ENCODE results near the gene MOCOS. TPM values are rescaled to one million over a fixed set of nuclear protein-coding genes. Genes with fewer than 3 reads are reported as not detected.

The MOCOS gene
- total RNA-seq, 1 donor from 2014 or later = 1.9 TPM

DNA sequence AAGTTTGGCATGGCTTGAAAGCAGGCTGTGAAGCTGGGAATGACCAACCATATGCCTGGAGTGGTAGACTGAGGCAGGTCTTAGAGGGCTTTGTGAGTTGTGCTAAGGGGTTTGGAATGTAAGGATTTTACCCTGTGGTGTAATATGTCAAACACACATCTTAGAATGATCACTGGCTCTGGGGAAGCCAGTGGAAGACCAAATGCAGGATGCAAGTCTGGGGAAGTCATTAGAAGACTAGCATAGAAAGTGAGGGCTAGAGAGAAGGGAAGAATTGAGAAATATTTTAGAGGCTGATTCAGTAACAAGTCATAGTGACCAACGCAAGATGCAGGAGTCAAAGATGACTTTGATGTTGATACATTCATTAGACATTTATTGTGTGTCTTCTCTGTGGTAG is 106.7 kb downstream of the MOCOS start:
- Histone ChIP-seq H3K4me1 (ENCODE audit: insufficient read depth, low read length) (peaks cover 8% of the 10 kb centered on the region), H3K36me3 (ENCODE audit: insufficient read depth, low read length) (no peaks in the 10 kb centered on the region), H3K27ac (ENCODE audit: low read depth, low read length) (peak overlapping the region; percentile 3), H2AFZ (ENCODE audit: low read depth, low read length) (no peak overlapping the region), H3K4me2 (ENCODE audit: low read length) (peak overlapping the region; percentile 17), H3K9me3 (ENCODE audit: insufficient read depth, low read depth, low read length) (no peaks in the 10 kb centered on the region), H3K9ac (ENCODE audit: low read length) (no peak overlapping the region), H3K27me3 (ENCODE audit: insufficient read depth, low read length) (no peaks in the 10 kb centered on the region), H4K20me1 (ENCODE audit: insufficient read depth, low read length) (peaks cover 2% of the 10 kb centered on the region), H3K79me2 (ENCODE audit: insufficient read depth, low read length) (peaks cover under 1% of the 10 kb centered on the region), H3K4me3 (ENCODE audit: insufficient read depth, low read depth, low read length) (no peak overlapping the region)
- no peaks in the 10 kb centered on the region for H3K9me3 Mint-ChIP-seq (ENCODE audit: unreplicated experiment)
- no peak for TF ChIP-seq CTCF (IDR thresholded peaks at IDR 0.05; ENCODE audit: insufficient read depth, low read depth, low read length)
- no peak for TF ChIP-seq EZH2 (IDR thresholded peaks at IDR 0.05; ENCODE audit: insufficient read depth, low read length)
- no peak overlapping the region for H3K27ac Mint-ChIP-seq (ENCODE audit: unreplicated experiment)
- no peak overlapping the region for H3K4me3 Mint-ChIP-seq (ENCODE audit: unreplicated experiment)
- DNase-seq (ENCODE audit: low read depth) (peak; percentile 53), FAIRE-seq (peak; percentile 5)
- H3K36me3 Mint-ChIP-seq (ENCODE audit: low read depth, unreplicated experiment) = no peaks in the 10 kb centered on the region
- peaks cover 3% of the 10 kb centered on the region for H3K27me3 Mint-ChIP-seq (ENCODE audit: low read depth, unreplicated experiment)
- H3K4me1 Mint-ChIP-seq (ENCODE audit: low read depth, unreplicated experiment) = no peaks in the 10 kb centered on the region

DNA sequence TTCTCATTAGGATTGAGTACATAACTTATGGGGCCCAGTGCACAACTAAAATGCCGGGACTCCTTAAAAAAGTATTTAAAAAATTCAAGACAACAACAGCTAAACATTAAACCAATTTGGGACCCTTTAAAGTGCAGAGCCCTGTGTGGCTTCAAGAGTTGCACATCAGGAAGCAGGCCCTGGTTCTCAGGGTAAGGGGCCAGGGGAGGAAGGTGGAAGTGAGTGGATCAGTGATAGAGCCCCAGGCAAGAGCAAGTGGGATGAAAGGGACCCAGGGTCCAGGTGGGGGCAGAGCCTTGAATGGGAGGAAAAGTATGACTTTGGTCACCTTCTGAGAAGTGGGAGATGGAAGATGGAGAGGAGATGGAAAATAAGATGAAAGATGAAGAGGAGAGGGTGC is 107.9 kb downstream of the MOCOS start:
- no peak overlapping the region for H3K4me3 Mint-ChIP-seq (ENCODE audit: unreplicated experiment)
- Histone ChIP-seq H3K36me3 (ENCODE audit: insufficient read depth, low read length) (no peaks in the 10 kb centered on the region), H4K20me1 (ENCODE audit: insufficient read depth, low read length) (peaks cover 2% of the 10 kb centered on the region), H3K9me3 (ENCODE audit: insufficient read depth, low read depth, low read length) (no peaks in the 10 kb centered on the region), H2AFZ (ENCODE audit: low read depth, low read length) (no peak overlapping the region), H3K79me2 (ENCODE audit: insufficient read depth, low read length) (peaks cover 12% of the 10 kb centered on the region), H3K27me3 (ENCODE audit: insufficient read depth, low read length) (no peaks in the 10 kb centered on the region), H3K9ac (ENCODE audit: low read length) (no peak overlapping the region), H3K4me3 (ENCODE audit: insufficient read depth, low read depth, low read length) (no peak overlapping the region), H3K27ac (ENCODE audit: low read depth, low read length) (no peak overlapping the region), H3K4me1 (ENCODE audit: insufficient read depth, low read length) (peaks cover 8% of the 10 kb centered on the region), H3K4me2 (ENCODE audit: low read length) (no peak overlapping the region)
- FAIRE-seq = no peak
- H3K27ac Mint-ChIP-seq (ENCODE audit: unreplicated experiment) = no peak overlapping the region
- no peak for TF ChIP-seq EZH2 (IDR thresholded peaks at IDR 0.05; ENCODE audit: insufficient read depth, low read length)
- TF ChIP-seq CTCF (IDR thresholded peaks at IDR 0.05; ENCODE audit: insufficient read depth, low read depth, low read length) = no peak
- H3K4me1 Mint-ChIP-seq (ENCODE audit: low read depth, unreplicated experiment) = no peaks in the 10 kb centered on the region
- H3K36me3 Mint-ChIP-seq (ENCODE audit: low read depth, unreplicated experiment) = no peaks in the 10 kb centered on the region
- peaks cover 13% of the 10 kb centered on the region for H3K27me3 Mint-ChIP-seq (ENCODE audit: low read depth, unreplicated experiment)
- H3K9me3 Mint-ChIP-seq (ENCODE audit: unreplicated experiment) = no peaks in the 10 kb centered on the region
- DNase-seq (ENCODE audit: low read depth) = no peak

- no peak for TF ChIP-seq CTCF (IDR thresholded peaks at IDR 0.05; ENCODE audit: insufficient read depth, low read depth, low read length)
- no peak for TF ChIP-seq EZH2 (IDR thresholded peaks at IDR 0.05; ENCODE audit: insufficient read depth, low read length)
- peaks cover 17% of the 10 kb centered on the region for H3K79me2 ChIP-seq (ENCODE audit: insufficient read depth, low read length)
- no peaks in the 10 kb centered on the region for H3K27me3 ChIP-seq (ENCODE audit: insufficient read depth, low read length)
- no peaks in the 10 kb centered on the region for H3K36me3 Mint-ChIP-seq (ENCODE audit: low read depth, unreplicated experiment)
- H3K9me3 ChIP-seq (ENCODE audit: insufficient read depth, low read depth, low read length) = no peaks in the 10 kb centered on the region
- H3K4me1 ChIP-seq (ENCODE audit: insufficient read depth, low read length) = peaks cover 8% of the 10 kb centered on the region
- no peak overlapping the region for H3K27ac Mint-ChIP-seq (ENCODE audit: unreplicated experiment)
- H3K4me2 ChIP-seq (ENCODE audit: low read length) = peak overlapping the region; percentile 84
- no peak overlapping the region for H3K9ac ChIP-seq (ENCODE audit: low read length)
- no peak overlapping the region for H3K4me3 Mint-ChIP-seq (ENCODE audit: unreplicated experiment)
- peaks cover 17% of the 10 kb centered on the region for H3K27me3 Mint-ChIP-seq (ENCODE audit: low read depth, unreplicated experiment)
- no peaks in the 10 kb centered on the region for H3K9me3 Mint-ChIP-seq (ENCODE audit: unreplicated experiment)
- H2AFZ ChIP-seq (ENCODE audit: low read depth, low read length) = peak overlapping the region; percentile 42
- no peak overlapping the region for H3K4me3 ChIP-seq (ENCODE audit: insufficient read depth, low read depth, low read length)
- FAIRE-seq = no peak
- H4K20me1 ChIP-seq (ENCODE audit: insufficient read depth, low read length) = peaks cover 2% of the 10 kb centered on the region
- no peaks in the 10 kb centered on the region for H3K36me3 ChIP-seq (ENCODE audit: insufficient read depth, low read length)
- no peak overlapping the region for H3K27ac ChIP-seq (ENCODE audit: low read depth, low read length)
- DNase-seq (ENCODE audit: low read depth) = no peak
- no peaks in the 10 kb centered on the region for H3K4me1 Mint-ChIP-seq (ENCODE audit: low read depth, unreplicated experiment)
Measured at GRCh38 chr18:36295880-36296301, 108.6 kb downstream of the MOCOS start.
